Duodenal mucosa (tissue), 2 donors: ENCODE results near the gene NQO2.
"Not testable (repeated sequence)": the region's sequence is repeated elsewhere in the genome, so short reads cannot be mapped to it uniquely, and the experiment has no call there.

Experiments
- H3K27ac ChIP-seq: one replicate; pipeline ENCODE4 v1.7.0; 2013; ENCODE audit warnings: low read depth, low read length
- H3K27me3 ChIP-seq, 2 donors: one replicate each; pipeline ENCODE4 v1.7.0; 2013; ENCODE audit warnings: low read length in 2 of 2, control low read depth in 1 of 2; ENCODE audit not compliant: insufficient read depth in 2 of 2, control insufficient read depth in 1 of 2
- H3K36me3 ChIP-seq, 2 donors: one replicate each; pipeline ENCODE4 v1.7.0; 2013; ENCODE audit warnings: low read length in 2 of 2, control low read depth in 1 of 2; ENCODE audit not compliant: insufficient read depth in 2 of 2, control insufficient read depth in 1 of 2
- H3K4me1 ChIP-seq, 2 donors: one replicate each; pipeline ENCODE4 v1.7.0; 2013; ENCODE audit warnings: low read length in 2 of 2, control low read depth in 1 of 2; ENCODE audit not compliant: insufficient read depth in 2 of 2, control insufficient read depth in 1 of 2
- H3K4me3 ChIP-seq, 2 donors: one replicate each; pipeline ENCODE4 v1.7.0; 2013; ENCODE audit warnings: low read length in 2 of 2, low read depth in 1 of 2
- H3K9ac ChIP-seq, 2 donors: one replicate each; pipeline ENCODE4 v1.7.0; 2013; ENCODE audit warnings: low read length in 2 of 2, low read depth in 1 of 2
- H3K9me3 ChIP-seq, 2 donors: one replicate each; pipeline ENCODE4 v1.7.0; 2013; ENCODE audit warnings: low read length in 2 of 2, control low read depth in 1 of 2; ENCODE audit not compliant: control insufficient read depth in 1 of 2

Gene NQO2

GRCh38 chr6:3020976-3021598 is 21.4 kb downstream of the NQO2 start:
- H3K4me3 ChIP-seq, H3K27me3 ChIP-seq, H3K27ac ChIP-seq, H3K9me3 ChIP-seq, H3K9ac ChIP-seq: not testable (repeated sequence)
- Histone ChIP-seq H3K4me1 (peaks cover 7 to 30% of the 10 kb centered on the region in 2 donors), H3K36me3 (peaks cover 8 to 22% of the 10 kb centered on the region in 2 donors)

- peak overlapping the region; percentile 44 to 65 for H3K9ac ChIP-seq
- no peaks in the 10 kb centered on the region for H3K9me3 ChIP-seq
- peaks cover 0 to 7% of the 10 kb centered on the region in 2 donors for H3K36me3 ChIP-seq
- H3K27ac ChIP-seq = peak overlapping the region; percentile 10
- peaks cover 7 to 30% of the 10 kb centered on the region in 2 donors for H3K4me1 ChIP-seq
- no peaks in the 10 kb centered on the region for H3K27me3 ChIP-seq
- H3K4me3 ChIP-seq = peak overlapping the region; percentile 77 to 78
These were observed 23.3 kb downstream of the NQO2 start for GRCh38 chr6:3022765-3023662.

- Histone ChIP-seq H3K27me3 (no peaks in the 10 kb centered on the region), H3K9me3 (no peaks in the 10 kb centered on the region), H3K4me1 (peaks cover 7 to 30% of the 10 kb centered on the region in 2 donors), H3K9ac (peak overlapping the region; percentile 44 to 65), H3K36me3 (peaks cover 0 to 7% of the 10 kb centered on the region in 2 donors), H3K27ac (peak overlapping the region; percentile 66), H3K4me3 (peak overlapping the region; percentile 77 to 78)
These were observed 24.2 kb downstream of the NQO2 start for GRCh38 chr6:3023663-3024483.

GRCh38 chr6:3026791-3027626 is 27.3 kb downstream of the NQO2 start:
- H3K27me3 ChIP-seq = no peaks in the 10 kb centered on the region
- H3K4me1 ChIP-seq = peaks cover 7 to 24% of the 10 kb centered on the region in 2 donors
- H3K4me3 ChIP-seq = no peak overlapping the region
- H3K36me3 ChIP-seq = no peaks in the 10 kb centered on the region
- no peak overlapping the region for H3K27ac ChIP-seq
- no peaks in the 10 kb centered on the region for H3K9me3 ChIP-seq
- H3K9ac ChIP-seq = no peak overlapping the region

DNA sequence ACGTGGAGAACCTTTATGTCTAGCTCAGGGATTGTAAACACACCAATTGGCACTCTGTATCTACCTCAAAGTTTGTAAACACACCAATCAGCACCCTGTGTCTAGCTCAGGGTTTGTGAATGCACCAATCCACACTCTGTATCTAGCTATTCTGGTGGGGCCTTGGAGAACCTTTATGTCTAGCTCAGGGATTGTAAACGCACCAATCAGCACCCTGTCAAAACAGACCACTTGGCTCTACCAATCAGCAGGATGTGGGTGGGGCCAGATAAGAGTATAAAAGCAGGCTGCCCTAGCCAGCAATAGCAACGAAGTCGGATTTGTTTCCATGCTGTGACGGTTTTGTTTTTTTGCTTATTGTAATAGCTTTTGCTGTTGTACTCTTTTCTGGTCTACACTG is 28.5 kb downstream of the NQO2 start:
- not testable (repeated sequence) for H3K36me3 ChIP-seq, H3K9me3 ChIP-seq, H3K4me3 ChIP-seq, H3K27ac ChIP-seq, H3K27me3 ChIP-seq, H3K9ac ChIP-seq
- peaks cover 7 to 13% of the 10 kb centered on the region in 2 donors for H3K4me1 ChIP-seq

DNA sequence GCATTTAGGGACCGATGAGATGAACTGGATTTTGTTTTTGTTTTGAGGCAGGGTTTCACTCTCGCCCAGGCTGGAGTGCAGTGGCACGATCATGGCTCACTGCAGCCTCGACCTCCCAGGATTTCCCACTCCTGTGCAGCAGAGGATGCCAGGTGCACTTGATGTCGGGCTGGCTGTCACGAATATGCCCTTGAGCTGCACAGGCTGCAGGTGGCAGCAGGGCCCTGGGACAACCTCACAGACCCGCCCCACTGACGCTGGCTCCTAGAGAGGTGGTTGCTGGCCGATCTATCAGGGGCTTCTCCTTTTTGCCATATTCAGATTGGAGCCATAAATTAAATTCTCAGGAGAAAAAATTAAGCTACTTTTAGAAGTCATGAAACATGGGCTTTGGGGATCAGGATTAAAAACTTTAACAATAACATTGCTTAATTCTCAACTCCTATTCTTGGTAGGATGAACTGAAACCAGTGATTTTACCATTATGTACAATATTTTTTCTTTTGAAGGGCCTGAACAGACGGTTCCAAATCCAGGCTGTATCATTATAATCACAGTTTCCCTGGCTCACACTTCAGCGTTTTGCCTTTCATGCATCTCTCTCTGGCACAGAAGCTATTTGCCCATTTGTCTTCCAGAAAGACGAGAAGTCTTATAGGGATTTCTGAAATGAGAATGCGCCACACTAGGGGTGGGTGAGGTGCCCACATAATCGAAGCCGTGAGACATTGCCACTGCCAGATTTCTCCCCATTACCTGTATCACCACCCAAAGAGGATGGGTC is 32.4 kb downstream of the NQO2 start:
- Histone ChIP-seq H3K27me3 (no peaks in the 10 kb centered on the region), H3K36me3 (no peaks in the 10 kb centered on the region), H3K9me3 (no peaks in the 10 kb centered on the region), H3K4me3 (no peak overlapping the region), H3K9ac (no peak overlapping the region), H3K4me1 (no peaks in the 10 kb centered on the region), H3K27ac (no peak overlapping the region)

GRCh38 chr6:3032986-3033385 is 33.3 kb downstream of the NQO2 start:
- H3K27me3 ChIP-seq = no peaks in the 10 kb centered on the region
- no peak overlapping the region for H3K27ac ChIP-seq
- H3K9me3 ChIP-seq = no peaks in the 10 kb centered on the region
- H3K4me3 ChIP-seq = no peak overlapping the region
- H3K9ac ChIP-seq = no peak overlapping the region
- H3K36me3 ChIP-seq = no peaks in the 10 kb centered on the region
- no peaks in the 10 kb centered on the region for H3K4me1 ChIP-seq

DNA sequence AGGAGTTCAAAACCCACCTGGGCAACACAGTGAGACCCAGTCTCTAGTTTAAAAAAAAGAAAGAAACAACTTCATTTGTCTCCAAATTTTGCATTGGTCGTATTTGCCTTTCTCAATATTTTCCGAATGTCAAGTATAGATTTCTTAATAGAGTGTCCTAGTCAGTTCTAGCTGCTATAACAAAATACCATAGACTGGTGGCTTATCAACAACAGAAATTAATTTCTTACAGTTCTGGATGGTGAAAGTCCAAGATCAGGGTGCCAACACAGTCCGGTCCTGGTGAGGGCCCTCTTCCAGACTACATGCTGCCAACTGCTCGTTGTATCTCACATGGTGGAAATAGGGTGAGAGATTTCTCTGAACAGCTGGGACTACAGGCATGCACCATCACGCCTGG is 34.0 kb downstream of the NQO2 start:
- no peaks in the 10 kb centered on the region for H3K9me3 ChIP-seq
- H3K27me3 ChIP-seq = no peaks in the 10 kb centered on the region
- H3K36me3 ChIP-seq = no peaks in the 10 kb centered on the region
- H3K4me3 ChIP-seq = no peak overlapping the region
- H3K4me1 ChIP-seq = no peaks in the 10 kb centered on the region
- H3K27ac ChIP-seq = no peak overlapping the region
- no peak overlapping the region for H3K9ac ChIP-seq

- H3K9me3 ChIP-seq = no peaks in the 10 kb centered on the region
- H3K36me3 ChIP-seq = no peaks in the 10 kb centered on the region
- no peak overlapping the region for H3K27ac ChIP-seq
- no peak overlapping the region for H3K4me3 ChIP-seq
- H3K9ac ChIP-seq = no peak overlapping the region
- H3K4me1 ChIP-seq = no peaks in the 10 kb centered on the region
- no peaks in the 10 kb centered on the region for H3K27me3 ChIP-seq
These were observed 35.7 kb downstream of the NQO2 start for GRCh38 chr6:3035397-3035796.
